RPMI7951 (cell line): ENCODE measurements around the gene REL. TPM values are rescaled to one million over a fixed set of nuclear protein-coding genes. Genes with fewer than 3 reads are reported as not detected.
"Not testable (repeated sequence)": the region's sequence is repeated elsewhere in the genome, so short reads cannot be mapped to it uniquely, and the experiment has no call there.

Experiments used
- DNase-seq: peaks from one replicate; pipeline ENCODE4 v3.0.0-alpha.2; 2012; ENCODE audit warnings: low read depth
- total RNA-seq: library from RNA; depleted of rRNA; stranded (reverse); fragments of >200 nt; shearing (Covaris generic); gene quantifications from 2 replicates; pipeline ENCODE4 v1.2.3, GENCODE V29; 2014; rRNA removed

REL gene
- total RNA-seq: 6.1 and 6.9 TPM in 2 replicates

- DNase-seq: peak; percentile 89
Observed at GRCh38 chr2:60881047-60881932, at the start of gene REL. Gene REL, plus strand, starts transcription at chr2:60881574. Its CDS starts 267 bp downstream, at chr2:60881841.

GRCh38 chr2:60831921-60832320 lies 49.5 kb upstream of the REL start:
- DNase-seq: no peak

GRCh38 chr2:60832621-60833020 lies 48.8 kb upstream of the REL start:
- no peak for DNase-seq

GRCh38 chr2:60834270-60834717 lies 47.1 kb upstream of the REL start:
- DNase-seq: no peak

DNA sequence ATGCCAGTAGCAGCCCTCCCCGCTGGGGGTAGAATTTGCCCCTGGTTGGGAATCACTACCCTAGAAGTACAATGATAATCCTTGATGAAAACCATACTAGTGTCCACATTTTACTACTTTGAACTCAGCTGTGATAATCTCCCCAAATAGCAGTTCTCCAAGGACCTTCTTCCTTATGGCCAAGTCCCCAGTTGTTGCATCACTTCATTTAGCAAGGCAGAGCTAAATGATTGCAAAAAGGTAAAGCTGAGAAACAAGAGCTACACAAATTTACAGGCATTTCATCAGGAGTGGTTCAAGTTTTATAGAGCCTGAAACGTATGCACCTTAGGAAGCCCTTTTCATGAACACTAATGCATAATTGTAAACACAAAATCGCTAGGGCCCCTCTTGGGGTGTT lies 44.9 kb upstream of the REL start:
- no peak for DNase-seq

GRCh38 chr2:60837123-60837522 lies 44.3 kb upstream of the REL start:
- no peak for DNase-seq

GRCh38 chr2:60838481-60838880 lies 42.9 kb upstream of the REL start:
- no peak for DNase-seq

GRCh38 chr2:60839126-60839813 lies 42.1 kb upstream of the REL start:
- no peak for DNase-seq

DNA sequence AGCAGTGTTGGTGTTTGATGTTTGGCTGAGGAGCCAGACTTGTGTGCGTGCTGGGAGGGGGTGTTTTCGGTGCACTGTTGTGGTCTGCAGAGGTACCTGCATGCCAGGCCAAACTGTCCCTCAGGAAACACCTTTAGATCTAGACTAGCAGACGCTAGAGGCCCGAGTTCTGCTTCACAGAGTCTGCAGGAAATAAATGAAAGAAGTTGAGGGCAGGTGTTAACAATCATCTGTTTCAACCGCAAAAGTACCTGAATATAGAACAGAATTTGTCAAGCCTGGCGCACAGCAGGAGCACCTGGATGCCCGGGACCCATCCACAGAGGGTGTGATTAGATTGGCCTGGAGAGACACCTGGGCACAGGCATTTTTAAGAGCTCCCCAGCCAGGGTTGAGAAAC lies 40.5 kb upstream of the REL start:
- no peak for DNase-seq

DNA sequence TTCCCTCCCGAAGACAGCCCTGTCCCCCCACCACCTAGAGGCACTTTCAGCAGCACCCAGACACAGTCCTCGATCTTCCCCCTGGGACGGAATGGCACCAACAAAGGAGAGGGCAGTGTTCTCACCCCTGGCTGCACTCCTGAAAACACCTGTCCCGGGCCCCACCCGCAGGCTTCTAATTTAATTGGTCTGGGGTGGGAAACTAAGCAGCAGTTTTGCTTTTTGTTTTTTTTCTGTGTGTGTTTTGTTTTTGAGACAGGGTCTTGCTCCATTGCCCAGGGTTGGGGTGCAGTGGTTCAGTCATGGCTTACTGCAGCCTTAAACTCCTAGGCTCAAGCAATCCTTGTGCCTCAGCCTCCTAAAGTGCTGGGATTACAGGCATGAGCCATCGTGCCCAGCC lies 38.4 kb upstream of the REL start:
- DNase-seq: no peak

GRCh38 chr2:60844105-60844504 lies 37.3 kb upstream of the REL start:
- DNase-seq: no peak

DNA sequence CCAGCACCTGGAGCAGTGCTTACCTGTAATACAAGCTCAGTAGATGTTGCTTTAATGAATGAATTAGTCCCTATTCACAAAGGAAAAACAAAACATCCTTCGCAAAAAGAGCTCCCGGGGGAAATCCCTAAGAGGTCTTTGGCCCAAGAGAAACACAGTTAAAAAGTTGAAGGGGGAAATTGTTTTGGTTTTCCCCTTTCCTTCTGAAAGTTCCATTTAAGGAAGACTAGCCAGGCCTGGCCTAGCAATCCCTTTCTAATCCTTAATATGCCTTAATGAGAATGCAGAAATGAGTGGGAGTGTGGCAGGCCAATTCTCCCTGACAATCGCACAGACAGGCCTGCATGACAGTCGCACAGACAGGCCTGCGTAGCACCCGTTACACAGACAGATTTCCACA lies 33.5 kb upstream of the REL start:
- DNase-seq: no peak

GRCh38 chr2:60849187-60849586 lies 32.2 kb upstream of the REL start:
- DNase-seq: no peak

GRCh38 chr2:60852282-60852860 lies 29.0 kb upstream of the REL start:
- no peak for DNase-seq

- no peak for DNase-seq
Observed at GRCh38 chr2:60853531-60853930, 27.8 kb upstream of the REL start.

- no peak for DNase-seq
Observed at GRCh38 chr2:60855989-60856669, 25.2 kb upstream of the REL start.

GRCh38 chr2:60857056-60857455 lies 24.3 kb upstream of the REL start:
- no peak for DNase-seq

DNA sequence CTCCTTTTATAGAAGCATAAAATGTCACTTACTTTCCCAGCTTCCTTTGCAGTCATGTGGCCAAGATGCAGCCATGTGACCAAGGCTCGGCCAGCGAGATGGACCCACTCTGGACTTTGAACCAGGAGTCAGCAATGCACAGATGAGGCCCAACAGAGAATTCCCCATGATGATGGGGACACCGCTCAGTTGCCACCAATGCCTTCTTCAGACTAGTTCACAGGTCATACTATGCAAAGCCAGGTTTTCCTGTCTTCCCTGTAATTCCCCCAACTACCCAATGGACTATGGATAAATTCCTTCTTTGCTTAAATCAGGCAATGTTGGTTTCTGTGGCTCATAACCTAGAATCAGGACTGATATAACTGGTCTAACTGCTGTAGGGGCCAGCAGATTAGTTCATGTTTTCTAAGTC lies 22.5 kb upstream of the REL start:
- DNase-seq: no peak

GRCh38 chr2:60861736-60862135 lies 19.6 kb upstream of the REL start:
- DNase-seq: peak; percentile 8

- DNase-seq: no peak
Observed at GRCh38 chr2:60862642-60863041, 18.7 kb upstream of the REL start.

GRCh38 chr2:60865361-60865760 lies 16.0 kb upstream of the REL start:
- DNase-seq: not testable (repeated sequence)

DNA sequence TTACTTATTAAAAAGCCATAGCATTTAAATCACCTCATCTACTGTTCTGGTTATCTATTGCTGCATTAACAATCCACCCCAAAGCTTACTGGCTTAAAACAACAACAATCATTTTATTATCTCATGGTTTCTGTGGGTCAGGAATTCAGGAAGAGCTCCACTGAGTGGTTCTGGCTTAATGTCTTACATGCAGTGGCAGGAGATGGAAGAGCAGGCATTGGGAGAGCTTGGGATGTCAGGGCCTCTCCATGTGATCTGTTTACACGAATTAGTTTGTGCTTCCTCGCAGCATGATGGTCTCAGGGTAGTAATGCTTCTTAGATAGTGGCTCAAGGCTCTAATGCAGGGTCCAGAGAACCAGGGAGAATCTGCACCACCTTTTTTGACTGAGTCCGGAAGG lies 14.4 kb upstream of the REL start:
- no peak for DNase-seq
